GM20431 (cell line): ENCODE data around the gene TSR3.

Experiments used
- in situ Hi-C: fragments of 300-500 bp; cut with MseI, MboI; formaldehyde crosslinking; loops from one replicate; pipeline ENCODE4 v1.15.0; 2020; ENCODE audit warnings: low sequenced_read_pairs; ENCODE audit not compliant: unreplicated experiment

TSR3 gene

GRCh38 chr16:1355591-1355990, 3.9 kb upstream of the TSR3 start:
- in situ Hi-C loops: no loop called here

- in situ Hi-C loops: no loop called here
Observed at GRCh38 chr16:1354815-1355540, 3.3 kb upstream of the TSR3 start.

GRCh38 chr16:1351215-1351581, 480 bp downstream of the TSR3 start:
- in situ Hi-C loops: no loop called here

GRCh38 chr16:1350691-1351090, 987 bp downstream of the TSR3 start:
- in situ Hi-C loops: no loop called here

GRCh38 chr16:1349951-1350350, 1.7 kb downstream of the TSR3 start:
- in situ Hi-C loops: no loop called here

- in situ Hi-C loops: no loop called here
Observed at GRCh38 chr16:1349351-1349750, 2.3 kb downstream of the TSR3 start.

GRCh38 chr16:1348926-1349325, 2.8 kb downstream of the TSR3 start:
- in situ Hi-C loops: no loop called here

- in situ Hi-C loops: no loop called here
Observed at GRCh38 chr16:1348441-1348840, 3.2 kb downstream of the TSR3 start.

GRCh38 chr16:1347962-1348361, 3.7 kb downstream of the TSR3 start:
- in situ Hi-C loops: no loop called here

- in situ Hi-C loops: no loop called here
Observed at GRCh38 chr16:1347286-1347855, 4.3 kb downstream of the TSR3 start.

GRCh38 chr16:1346422-1347285, 5.0 kb downstream of the TSR3 start:
- in situ Hi-C loops: no loop called here

- in situ Hi-C loops: no loop called here
Observed at GRCh38 chr16:1345651-1346421, 5.8 kb downstream of the TSR3 start.

- in situ Hi-C loops: no loop called here
Observed at GRCh38 chr16:1345087-1345486, 6.6 kb downstream of the TSR3 start.

- in situ Hi-C loops: no loop called here
Observed at GRCh38 chr16:1344499-1344898, 7.2 kb downstream of the TSR3 start.

- in situ Hi-C loops: no loop called here
Observed at GRCh38 chr16:1343428-1344242, 8.0 kb downstream of the TSR3 start.

GRCh38 chr16:1342526-1343427, 8.9 kb downstream of the TSR3 start:
- in situ Hi-C loops: no loop called here

- in situ Hi-C loops: no loop called here
Observed at GRCh38 chr16:1341495-1342420, 9.9 kb downstream of the TSR3 start.
